GM19455 (cell line): ENCODE results near the gene TENT5A.

Source experiments
- ATAC-seq: cut with Tn5 transposase; IDR thresholded peaks from one replicate; pipeline ENCODE4 v1.9.1; 2021; ENCODE audit not compliant: unreplicated experiment

Gene TENT5A

GRCh38 chr6:81772741-81773140, 20.3 kb upstream of the TENT5A start:
- ATAC-seq, result peak; percentile 96

GRCh38 chr6:81771097-81771496, 18.6 kb upstream of the TENT5A start:
- no peak for ATAC-seq

GRCh38 chr6:81770381-81770780, 17.9 kb upstream of the TENT5A start:
- ATAC-seq, result no peak

GRCh38 chr6:81769824-81770223, 17.3 kb upstream of the TENT5A start:
- ATAC-seq, result no peak

GRCh38 chr6:81768150-81768942, 15.9 kb upstream of the TENT5A start:
- no peak for ATAC-seq

GRCh38 chr6:81767163-81767891, 14.8 kb upstream of the TENT5A start:
- ATAC-seq, result no peak

- no peak for ATAC-seq
These were observed 14.1 kb upstream of the TENT5A start for GRCh38 chr6:81766482-81767069.

- ATAC-seq, result no peak
These were observed 12.1 kb upstream of the TENT5A start for GRCh38 chr6:81764531-81764930.

- ATAC-seq, result no peak
These were observed 11.5 kb upstream of the TENT5A start for GRCh38 chr6:81763968-81764367.

GRCh38 chr6:81763051-81763450, 10.6 kb upstream of the TENT5A start:
- no peak for ATAC-seq

GRCh38 chr6:81762606-81763005, 10.1 kb upstream of the TENT5A start:
- no peak for ATAC-seq

- no peak for ATAC-seq
These were observed 9.7 kb upstream of the TENT5A start for GRCh38 chr6:81762132-81762531.

- no peak for ATAC-seq
These were observed 8.7 kb upstream of the TENT5A start for GRCh38 chr6:81761197-81761596.

- ATAC-seq, result no peak
These were observed 7.3 kb upstream of the TENT5A start for GRCh38 chr6:81759782-81760181.

GRCh38 chr6:81758221-81758620, 5.7 kb upstream of the TENT5A start:
- no peak for ATAC-seq

GRCh38 chr6:81756690-81757089, 4.2 kb upstream of the TENT5A start:
- ATAC-seq, result no peak

GRCh38 chr6:81755551-81755950, 3.1 kb upstream of the TENT5A start:
- no peak for ATAC-seq

GRCh38 chr6:81754906-81755305, 2.4 kb upstream of the TENT5A start:
- no peak for ATAC-seq

GRCh38 chr6:81753711-81754577, 1.5 kb upstream of the TENT5A start:
- ATAC-seq, result peak; percentile 35

- ATAC-seq, result peak; percentile 53
These were observed 635 bp upstream of the TENT5A start for GRCh38 chr6:81752921-81753710.
